ENCODE measurements around the gene GNAI1.
"Not testable (repeated sequence)": the region's sequence is repeated elsewhere in the genome, so short reads cannot be mapped to it uniquely, and the experiment has no call there.

The GNAI1 gene

DNA sequence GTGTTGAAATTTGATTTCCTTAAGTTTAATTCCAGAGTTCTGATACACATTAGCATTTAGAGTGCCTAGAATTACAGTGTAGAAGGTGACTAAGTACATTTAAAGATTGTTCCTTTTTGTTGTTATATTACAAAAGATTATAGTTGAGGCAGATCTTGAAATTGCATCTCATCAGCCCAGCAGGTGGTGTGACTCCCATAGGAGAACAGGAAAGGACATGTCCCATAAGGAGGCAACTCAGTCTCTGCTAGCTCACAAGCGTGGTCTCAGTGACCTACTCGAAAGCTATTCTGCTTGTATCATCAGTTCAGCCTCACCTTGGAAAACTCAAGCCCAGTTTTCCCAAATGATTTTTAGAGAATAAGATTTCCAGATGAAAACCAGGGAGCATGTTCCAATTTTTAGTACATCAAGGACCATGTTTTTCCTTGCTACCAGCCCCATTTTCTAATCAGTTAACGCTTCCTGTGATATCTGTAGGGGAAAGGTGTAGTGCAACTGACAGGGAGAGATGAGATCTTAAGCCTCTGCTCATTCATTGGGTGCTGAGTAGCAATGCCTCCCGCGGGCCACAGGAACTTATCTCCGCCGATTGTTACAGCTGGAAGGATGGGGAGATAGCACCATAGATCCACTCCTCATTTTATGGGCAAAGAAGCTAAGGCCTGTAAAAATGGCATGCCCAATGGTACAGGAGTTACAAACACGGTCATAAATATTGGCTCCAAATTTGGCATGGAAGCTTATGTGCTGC, 1.1 kb upstream of the GNAI1 start:
- no peak for DNase-seq

GRCh38 chr7:80134115-80134535, 506 bp upstream of the GNAI1 start:
- no peak for DNase-seq

GRCh38 chr7:80135309-80136104, 876 bp downstream of the GNAI1 start:
- DNase-seq: peak in 1 of 2 donors; percentile 4

GRCh38 chr7:80136261-80137055, 1.8 kb downstream of the GNAI1 start:
- no peak for DNase-seq

DNA sequence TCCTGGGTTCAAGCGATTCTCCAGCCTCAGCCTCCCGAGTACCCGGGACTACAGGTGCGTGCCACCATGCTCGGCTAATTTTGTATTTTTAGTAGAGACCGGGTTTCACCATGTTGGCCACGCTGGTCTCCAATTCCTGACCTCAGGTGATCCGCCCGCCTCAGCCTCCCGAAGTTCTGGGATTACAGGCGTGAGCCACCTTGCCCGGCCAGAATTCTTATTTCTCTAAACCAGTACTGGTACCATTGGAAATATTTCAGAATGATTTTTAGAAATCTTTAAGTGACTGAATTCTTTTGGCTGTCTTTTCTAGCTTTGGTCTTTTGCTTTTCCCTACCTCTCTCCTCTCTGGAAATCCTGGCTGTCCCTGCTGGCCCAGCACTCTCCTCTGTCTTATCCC, 2.8 kb downstream of the GNAI1 start:
- no peak for DNase-seq

DNA sequence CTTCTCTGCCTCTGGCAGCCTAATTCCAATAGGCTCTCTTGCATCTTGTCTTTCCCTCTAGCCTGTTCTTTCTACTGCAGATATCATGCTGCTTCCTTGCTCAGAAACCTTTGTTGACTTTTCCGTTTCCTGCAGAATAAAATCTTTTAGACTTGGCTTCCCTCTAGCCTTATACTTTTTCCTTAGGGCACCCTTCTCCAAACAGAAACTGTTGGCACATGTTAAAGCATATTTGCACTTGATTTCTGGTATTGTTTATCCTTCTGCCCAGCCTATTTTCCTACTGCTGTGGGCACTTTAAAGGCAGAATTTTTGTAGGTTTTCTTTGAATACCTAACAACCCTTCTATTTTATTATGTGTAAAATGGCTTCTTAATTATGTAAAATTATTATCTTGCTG, 4.6 kb downstream of the GNAI1 start:
- DNase-seq: no peak

- no peak for DNase-seq
These were observed 5.8 kb downstream of the GNAI1 start for GRCh38 chr7:80140388-80140787.

DNA sequence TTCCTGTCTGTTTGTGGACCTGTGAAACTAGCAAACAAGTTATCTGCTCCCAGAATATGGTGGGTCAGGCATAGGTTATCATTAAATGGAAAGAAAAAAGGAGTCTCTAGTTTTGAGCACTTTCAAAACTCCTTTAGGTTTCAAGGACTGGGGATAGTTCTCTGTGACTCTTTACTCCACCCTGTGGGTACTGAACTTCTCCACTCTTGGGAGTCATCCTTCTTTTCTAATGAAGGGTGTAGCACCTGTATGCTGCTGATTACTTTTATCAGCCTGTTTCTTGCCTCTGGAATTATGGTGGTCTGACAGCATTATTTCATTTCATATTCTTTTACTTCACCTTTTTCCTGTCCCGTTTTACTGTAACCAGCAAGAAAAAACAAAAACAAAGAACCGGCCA, 6.7 kb downstream of the GNAI1 start:
- no peak for DNase-seq

DNA sequence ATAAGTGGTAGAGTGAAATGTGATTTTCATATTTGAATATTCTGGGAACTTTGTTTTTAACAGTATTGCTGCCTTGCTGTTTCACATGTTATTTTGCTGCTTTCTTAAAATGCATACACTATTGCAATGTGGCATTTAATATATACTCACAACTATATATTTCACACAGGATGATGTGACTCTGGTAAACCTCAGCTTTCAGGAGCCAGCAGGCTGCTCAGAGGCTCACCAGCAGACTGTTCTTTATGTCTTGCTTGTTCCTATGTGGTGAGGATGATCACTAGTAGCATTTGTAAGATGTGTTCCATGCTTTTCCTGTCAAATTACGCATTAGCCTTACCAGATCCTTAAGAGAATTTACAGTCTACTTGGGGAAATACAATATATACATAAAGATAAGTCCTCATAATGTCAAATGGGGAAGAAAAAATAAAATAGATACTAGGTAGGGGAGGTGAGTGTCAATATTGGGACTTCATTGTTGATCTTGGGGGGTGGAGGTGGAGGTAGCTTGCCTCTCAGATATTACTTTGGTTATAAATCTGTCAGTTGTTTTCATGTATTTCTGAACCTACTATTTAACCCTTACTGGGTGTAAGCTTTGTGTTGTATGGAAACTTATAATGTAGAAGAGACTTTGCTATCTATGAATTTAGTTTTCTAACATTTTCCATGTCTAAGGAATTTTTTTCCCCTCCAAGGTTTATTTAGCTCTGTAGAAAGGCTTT, 8.4 kb downstream of the GNAI1 start:
- no peak for DNase-seq

DNA sequence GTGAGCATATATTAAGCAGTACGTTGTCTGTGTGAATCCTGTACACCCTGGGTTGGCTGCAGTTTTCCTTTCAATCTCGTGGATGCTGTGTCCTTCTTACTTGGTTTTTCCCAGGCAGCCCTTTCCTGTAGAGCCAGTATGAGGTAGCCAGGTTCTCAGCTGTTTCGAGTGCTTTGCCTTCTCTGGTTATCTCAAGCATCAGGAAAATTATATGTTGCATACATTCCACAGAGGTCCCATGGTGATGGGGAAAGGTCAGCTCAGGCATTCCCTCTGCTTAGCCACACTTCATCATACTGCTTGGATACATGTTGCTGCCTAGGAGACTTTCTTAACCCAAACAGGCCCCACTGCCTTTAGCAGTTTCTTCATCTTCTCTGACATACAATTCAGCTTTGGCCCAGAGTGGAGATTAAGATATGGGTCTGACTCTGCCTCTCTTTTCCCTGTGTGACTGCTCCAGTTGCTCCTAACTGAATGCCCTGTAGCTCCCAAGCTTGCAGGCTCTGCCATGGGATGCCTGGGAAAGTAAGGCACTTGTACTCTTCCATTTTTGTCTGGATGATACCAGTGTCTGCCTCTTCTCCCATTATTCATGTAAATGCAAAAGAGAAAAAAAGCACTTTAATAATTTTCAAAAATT, 11.3 kb downstream of the GNAI1 start:
- no peak for DNase-seq

- DNase-seq: no peak
These were observed 12.0 kb downstream of the GNAI1 start for GRCh38 chr7:80146545-80147182.

GRCh38 chr7:80147543-80148391, 13.1 kb downstream of the GNAI1 start:
- no peak for DNase-seq

GRCh38 chr7:80150611-80151273, 16.1 kb downstream of the GNAI1 start:
- no peak for DNase-seq

DNA sequence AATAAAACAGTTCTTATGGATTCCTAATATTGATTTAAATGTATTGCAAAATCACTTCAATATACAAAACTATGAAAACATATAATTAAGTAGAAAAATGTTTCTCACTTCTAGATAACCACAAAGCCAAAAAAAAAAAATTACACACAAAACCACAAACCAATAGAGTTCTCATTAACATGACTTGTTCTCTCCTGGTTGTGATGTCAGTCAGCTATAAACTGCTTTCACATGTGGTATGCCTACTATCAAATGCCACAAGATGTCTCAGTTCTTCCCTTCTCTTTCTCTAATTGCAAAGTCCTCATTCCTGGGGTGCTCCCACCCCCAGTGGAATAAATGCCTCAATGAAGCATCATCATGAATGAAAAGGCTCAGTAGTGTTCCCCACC, 16.6 kb downstream of the GNAI1 start:
- no peak for DNase-seq

- no peak for DNase-seq
These were observed 18.8 kb downstream of the GNAI1 start for GRCh38 chr7:80153446-80153845.

GRCh38 chr7:80154656-80155333, 20.2 kb downstream of the GNAI1 start:
- DNase-seq: no peak

DNA sequence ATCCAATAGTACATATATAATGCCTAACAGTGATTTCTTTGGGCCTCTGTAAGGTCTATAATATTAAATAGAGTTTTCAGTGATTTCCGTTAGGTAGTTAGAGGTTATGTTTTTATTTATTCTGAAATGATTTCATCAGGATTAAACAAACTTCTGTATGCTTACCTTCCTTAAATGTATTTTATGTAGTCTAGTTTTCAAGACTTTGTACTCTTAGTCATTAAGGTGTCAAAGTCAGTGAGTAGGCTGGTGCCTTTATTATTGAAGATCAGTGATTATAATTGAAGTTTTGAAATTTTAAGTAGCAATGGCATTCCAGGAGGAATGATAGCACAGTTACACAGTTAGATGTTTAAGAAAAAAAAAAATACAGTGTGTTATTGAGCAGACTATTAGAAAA, 20.7 kb downstream of the GNAI1 start:
- no peak for DNase-seq

GRCh38 chr7:80157770-80158169, 23.1 kb downstream of the GNAI1 start:
- not testable (repeated sequence) for DNase-seq

DNA sequence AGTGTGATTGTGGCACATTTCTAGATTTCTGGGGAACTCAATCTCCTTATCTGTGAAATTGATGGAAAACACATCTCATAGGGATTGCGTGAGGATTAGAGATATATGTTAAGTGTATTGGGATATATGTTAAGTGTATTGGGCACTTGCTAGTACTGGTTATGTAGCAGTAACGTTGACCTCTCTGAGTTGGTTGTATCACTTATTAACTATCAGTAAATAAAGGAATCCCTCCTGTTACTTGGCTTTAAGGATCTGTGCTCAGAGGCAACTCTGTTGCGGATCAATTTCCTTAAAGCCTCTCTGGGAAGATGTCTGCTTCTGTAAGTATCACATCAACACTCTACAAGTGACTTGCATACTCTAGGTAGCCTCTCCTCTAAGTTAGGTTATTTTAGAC, 25.2 kb downstream of the GNAI1 start:
- no peak for DNase-seq

DNA sequence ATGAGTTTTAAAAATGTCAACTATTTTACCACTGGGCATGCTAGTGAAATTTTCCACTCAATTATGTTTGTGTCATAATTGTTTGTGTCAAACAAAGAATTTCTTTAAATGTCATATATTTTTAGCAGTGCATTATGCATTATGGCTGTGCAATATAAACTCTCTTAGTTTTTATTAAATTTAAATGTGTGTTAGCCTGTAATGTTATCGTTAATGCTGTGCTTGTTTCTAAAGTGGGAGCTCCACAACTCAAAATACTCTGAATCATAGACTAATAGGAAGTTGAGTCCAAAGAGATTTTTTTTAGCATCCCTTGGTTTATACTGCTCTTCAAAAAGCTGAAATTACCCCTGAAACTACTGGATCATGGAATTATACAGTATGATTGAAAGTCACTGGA, 26.8 kb downstream of the GNAI1 start:
- DNase-seq: no peak

Data from stimulated activated CD4-positive, alpha-beta T cell treated with anti-CD3 and anti-CD28 coated beads, Interleukin-2, amount 100 ng/mL, for 48 hours (primary cell).